ENCODE results near the gene NAV1. TPM values are rescaled to one million over a fixed set of nuclear protein-coding genes. Genes with fewer than 3 reads are reported as not detected.

Gene NAV1
- total RNA-seq, 1 donor from 2014 or later = 55.2 TPM

DNA sequence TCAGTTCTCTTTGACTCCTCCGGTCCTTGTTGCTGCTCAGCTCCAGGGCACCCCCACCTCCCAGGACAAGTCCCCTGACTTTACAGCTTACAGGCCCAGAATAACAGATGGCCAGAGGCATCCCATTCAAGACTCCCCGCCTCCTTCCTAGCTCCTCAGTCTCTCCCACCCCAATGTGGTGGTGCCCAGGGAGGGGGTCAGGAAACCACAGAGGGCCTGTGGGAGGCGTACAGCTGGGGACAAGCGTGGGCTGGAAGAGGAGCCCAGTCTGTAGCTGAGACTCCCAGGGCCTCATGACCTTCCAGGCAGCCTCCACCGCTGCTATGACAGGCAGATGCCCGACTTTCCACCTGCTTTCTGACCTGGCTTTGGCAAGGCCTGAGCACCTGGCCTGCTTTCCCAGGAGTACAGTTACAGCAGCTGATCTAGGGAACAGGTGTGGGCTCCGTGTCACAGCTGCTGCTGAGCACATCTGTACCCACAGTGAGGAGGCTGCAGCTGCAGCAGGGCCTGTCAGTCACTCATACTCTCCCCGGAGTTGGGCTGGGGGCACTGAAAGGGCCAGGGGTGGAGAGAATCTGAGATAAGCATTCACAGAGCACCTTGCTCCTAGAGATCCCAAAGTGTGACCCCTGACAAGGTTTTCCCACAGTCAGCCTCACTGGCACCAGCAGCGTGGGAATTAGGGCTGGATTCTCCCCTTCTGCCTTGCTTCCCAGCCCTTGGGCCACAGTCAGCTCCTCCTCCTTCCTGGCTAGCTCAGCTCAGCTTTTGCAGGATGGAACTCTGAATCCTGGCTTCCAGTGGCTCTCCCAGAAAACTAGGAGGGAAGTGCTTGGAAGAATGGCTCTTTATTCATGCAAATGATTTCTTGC lies 7.1 kb upstream of the NAV1 start:
- Mint-ChIP-seq H3K9me3 (ENCODE audit: low read depth) (no peaks in the 10 kb centered on the region), H3K4me1 (ENCODE audit: low read depth) (peaks cover 1% of the 10 kb centered on the region), H3K4me3 (ENCODE audit: low read depth) (no peak overlapping the region), H3K36me3 (ENCODE audit: insufficient read depth) (no peaks in the 10 kb centered on the region), H3K27ac (peak overlapping the region; percentile 45), H3K27me3 (peaks cover 38% of the 10 kb centered on the region)
- no peak for TF ChIP-seq CTCF (IDR thresholded peaks at IDR 0.05; ENCODE audit: unreplicated experiment)
- no peak for DNase-seq (ENCODE audit: low spot score, unreplicated experiment)

DNA sequence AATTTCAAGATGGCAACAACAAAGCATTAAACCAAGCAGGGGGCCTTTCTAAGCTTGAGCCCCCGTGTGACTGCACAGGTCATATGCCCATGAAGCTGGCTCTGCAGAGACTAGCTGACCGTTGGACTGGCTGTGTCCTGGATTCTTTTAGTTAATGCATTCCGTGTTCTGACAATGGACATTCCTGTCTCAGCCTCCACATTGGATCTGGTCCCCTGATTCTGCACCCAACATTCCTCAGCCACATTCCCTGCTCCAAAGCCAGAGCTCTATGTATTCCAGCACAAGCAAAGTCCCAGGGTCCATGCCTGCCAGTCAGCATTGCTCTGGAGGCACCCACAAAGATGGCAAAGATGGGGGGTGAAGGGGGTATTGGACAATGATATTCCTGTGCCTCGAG lies 5.1 kb upstream of the NAV1 start:
- Mint-ChIP-seq H3K9me3 (ENCODE audit: low read depth) (no peaks in the 10 kb centered on the region), H3K27me3 (peaks cover 57% of the 10 kb centered on the region), H3K4me1 (ENCODE audit: low read depth) (peaks cover 1% of the 10 kb centered on the region), H3K4me3 (ENCODE audit: low read depth) (no peak overlapping the region), H3K27ac (no peak overlapping the region), H3K36me3 (ENCODE audit: insufficient read depth) (no peaks in the 10 kb centered on the region)
- no peak for TF ChIP-seq CTCF (IDR thresholded peaks at IDR 0.05; ENCODE audit: unreplicated experiment)
- no peak for DNase-seq (ENCODE audit: low spot score, unreplicated experiment)

GRCh38 chr1:201535046-201535918 lies 3.6 kb upstream of the NAV1 start:
- no peak for DNase-seq (ENCODE audit: low spot score, unreplicated experiment)
- no peak overlapping the region for H3K4me3 Mint-ChIP-seq (ENCODE audit: low read depth)
- H3K27ac Mint-ChIP-seq = no peak overlapping the region
- H3K27me3 Mint-ChIP-seq = peaks cover 67% of the 10 kb centered on the region
- H3K4me1 Mint-ChIP-seq (ENCODE audit: low read depth) = peaks cover 8% of the 10 kb centered on the region
- H3K36me3 Mint-ChIP-seq (ENCODE audit: insufficient read depth) = no peaks in the 10 kb centered on the region
- TF ChIP-seq CTCF (IDR thresholded peaks at IDR 0.05; ENCODE audit: unreplicated experiment) = no peak
- no peaks in the 10 kb centered on the region for H3K9me3 Mint-ChIP-seq (ENCODE audit: low read depth)

DNA sequence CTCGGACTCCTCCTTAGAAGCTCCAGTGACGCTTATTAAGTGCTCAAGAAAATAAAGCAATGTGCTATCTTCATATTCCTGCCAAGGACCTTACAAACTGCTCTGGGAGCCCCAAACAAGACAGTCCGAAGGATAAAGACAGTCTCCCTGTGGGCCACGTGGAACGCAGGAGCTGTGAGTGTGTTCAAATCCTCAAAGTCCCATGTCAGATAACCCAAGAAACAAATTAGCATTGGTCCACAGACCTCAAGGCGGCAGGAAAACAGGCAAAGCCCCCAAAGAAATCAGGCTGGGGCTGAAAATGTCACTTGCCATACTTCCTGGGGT lies 3.0 kb upstream of the NAV1 start:
- Mint-ChIP-seq H3K36me3 (ENCODE audit: insufficient read depth) (no peaks in the 10 kb centered on the region), H3K4me1 (ENCODE audit: low read depth) (peaks cover 11% of the 10 kb centered on the region), H3K27me3 (peaks cover 72% of the 10 kb centered on the region), H3K27ac (no peak overlapping the region), H3K4me3 (ENCODE audit: low read depth) (no peak overlapping the region), H3K9me3 (ENCODE audit: low read depth) (no peaks in the 10 kb centered on the region)
- DNase-seq (ENCODE audit: low spot score, unreplicated experiment) = no peak
- TF ChIP-seq CTCF (IDR thresholded peaks at IDR 0.05; ENCODE audit: unreplicated experiment) = no peak

- no peaks in the 10 kb centered on the region for H3K36me3 Mint-ChIP-seq (ENCODE audit: insufficient read depth)
- H3K4me1 Mint-ChIP-seq (ENCODE audit: low read depth) = peaks cover 11% of the 10 kb centered on the region
- no peak overlapping the region for H3K4me3 Mint-ChIP-seq (ENCODE audit: low read depth)
- no peak overlapping the region for H3K27ac Mint-ChIP-seq
- H3K27me3 Mint-ChIP-seq = peaks cover 77% of the 10 kb centered on the region
- no peak for DNase-seq (ENCODE audit: low spot score, unreplicated experiment)
- no peak for TF ChIP-seq CTCF (IDR thresholded peaks at IDR 0.05; ENCODE audit: unreplicated experiment)
- no peaks in the 10 kb centered on the region for H3K9me3 Mint-ChIP-seq (ENCODE audit: low read depth)
These were observed 2.4 kb upstream of the NAV1 start for GRCh38 chr1:201536558-201536957.
